HCT116 (cell line): Measurements from ENCODE around the gene CA11. TPM values are rescaled to one million over a fixed set of nuclear protein-coding genes. Genes with fewer than 3 reads are reported as not detected.
"Not testable (repeated sequence)": the region's sequence is repeated elsewhere in the genome, so short reads cannot be mapped to it uniquely, and the experiment has no call there.

Experiments used
- ATAC-seq: fragments of 200-7000 bp; cut with Tn5 transposase; 2 replicates; pipeline ENCODE4 v1.9.1; 2020; ENCODE audit warnings: mild to moderate bottlenecking, moderate library complexity
- BruUV-seq: library from RNA; stranded (reverse); fragments of 400-500 nt; replicated peaks from 2 replicates; lab custom pipeline; 2021; lab: Mats Ljungman, UMichigan
- CTCF ChIA-PET: fragments of 300-600 bp; sonication (Branson Sonifier 250); formaldehyde crosslinking; loops from one replicate; lab custom pipeline; 2021; ENCODE audit warnings: antibody characterized with exemption; lab: Charles Lee
- POLR2A ChIA-PET: fragments of 300-600, 350-600 bp; sonication (Branson Sonifier 250); formaldehyde crosslinking; loops from one replicate; lab custom pipeline; 2021; ENCODE audit warnings: antibody characterized with exemption; lab: Charles Lee
- RAD21 ChIA-PET, 2 experiments: fragments of 300-600 bp; sonication (Branson Sonifier 250); formaldehyde crosslinking; loops; one replicate each; lab custom pipeline; 2023; ENCODE audit warnings: low total read pairs in 2 of 2; ENCODE audit not compliant: uncharacterized antibody in 2 of 2, unreplicated experiment in 2 of 2, low non-redundant PET in 1 of 2; lab: Charles Lee
- DNase-seq: peaks from one replicate; pipeline ENCODE4 v3.0.0-alpha.2; 2010; ENCODE audit warnings: low read depth, low spot score
- H2AFZ ChIP-seq: fragments of 200-600 bp; shearing (Covaris generic), sonication (generic); 2 replicates; pipeline ENCODE4 v1.6.1; 2017; ENCODE audit warnings: low read depth, mixed run types, mixed read lengths, antibody characterized with exemption, low read length; ENCODE audit not compliant: poor library complexity, severe bottlenecking
- H3K27ac ChIP-seq: 2 replicates; pipeline ENCODE4 v1.5.1; 2012; ENCODE audit warnings: low read depth, low read length
- H3K27me3 ChIP-seq: fragments of 200-600 bp; sonication (generic); 2 replicates; pipeline ENCODE4 v1.6.1; 2016; ENCODE audit warnings: mixed run types, low read length, mixed read lengths; ENCODE audit not compliant: insufficient read depth
- H3K36me3 ChIP-seq, 2 experiments: fragments of 200-500 bp in 1 of 2; fragments of 200-600 bp in 1 of 2; sonication (Bioruptor generic) in 1 of 2; sonication (generic) in 1 of 2; 2 replicates each; pipeline versions ENCODE4 v1.5.1 to v1.6.1; 2014 to 2016; ENCODE audit warnings: low read length in 2 of 2, inconsistent platforms in 1 of 2, mixed read lengths in 1 of 2, mixed run types in 1 of 2; ENCODE audit not compliant: insufficient read depth in 2 of 2, control insufficient read depth in 1 of 2
- H3K4me1 ChIP-seq, 2 experiments: fragments of 200-600 bp in 1 of 2; sonication (generic) in 1 of 2; 2 replicates each; pipeline versions ENCODE4 v1.5.1 to v1.6.1; 2012 to 2017; ENCODE audit warnings: low read length in 2 of 2, inconsistent platforms in 1 of 2, mild to moderate bottlenecking in 1 of 2, mixed read lengths in 1 of 2, mixed run types in 1 of 2, moderate library complexity in 1 of 2; ENCODE audit not compliant: insufficient read depth in 2 of 2, control insufficient read depth in 1 of 2
- H3K4me2 ChIP-seq: fragments of 200-600 bp; sonication (generic); 2 replicates; pipeline ENCODE4 v1.6.1; 2017; ENCODE audit warnings: mixed run types, low read length, mixed read lengths
- H3K4me3 ChIP-seq, 2 experiments: fragments of 200-600 bp in 1 of 2; sonication (generic) in 1 of 2; replicated peaks in 1 of 2; 2 replicates each; pipeline ENCODE4 v1.5.1; 2011 to 2016; ENCODE audit warnings: low read length in 2 of 2, control low read depth in 1 of 2, low read depth in 1 of 2, mild to moderate bottlenecking in 1 of 2, mixed read lengths in 1 of 2, mixed run types in 1 of 2
- H3K79me2 ChIP-seq: fragments of 200-600 bp; sonication (generic); 2 replicates; pipeline ENCODE4 v1.6.1; 2017; ENCODE audit warnings: mild to moderate bottlenecking, mixed run types, low read length, moderate library complexity, mixed read lengths; ENCODE audit not compliant: insufficient read depth
- H3K9ac ChIP-seq: fragments of 200-600 bp; sonication (generic); 2 replicates; pipeline ENCODE4 v1.6.1; 2016; ENCODE audit warnings: low read length, mixed read lengths
- H3K9me2 ChIP-seq: fragments of 200-600 bp; sonication (generic), shearing (Covaris generic); 2 replicates; pipeline ENCODE4 v1.6.1; 2017; ENCODE audit warnings: mixed run types, mild to moderate bottlenecking, moderate library complexity; ENCODE audit not compliant: insufficient read depth
- H3K9me3 ChIP-seq, 2 experiments: fragments of 200-500 bp in 1 of 2; fragments of 200-600 bp in 1 of 2; sonication (Bioruptor generic) in 1 of 2; sonication (generic) in 1 of 2; 2 replicates each; pipeline ENCODE4 v1.6.1; 2014 to 2017; ENCODE audit warnings: low read length in 2 of 2, mixed read lengths in 2 of 2, inconsistent platforms in 1 of 2, low read depth in 1 of 2, mild to moderate bottlenecking in 1 of 2, mixed run types in 1 of 2, moderate library complexity in 1 of 2; ENCODE audit not compliant: control insufficient read depth in 1 of 2, insufficient read depth in 1 of 2
- H4K20me1 ChIP-seq: fragments of 200-600 bp; sonication (generic), shearing (Covaris generic); 2 replicates; pipeline ENCODE4 v1.6.1; 2017; ENCODE audit warnings: mixed run types, mild to moderate bottlenecking, moderate library complexity; ENCODE audit not compliant: insufficient read depth
- EGR1 ChIP-seq: IDR thresholded peaks from 2 replicates; pipeline ENCODE4 v1.6.1; 2012; ENCODE audit warnings: low read depth
- ELF1 ChIP-seq: IDR thresholded peaks from 2 replicates; pipeline ENCODE4 v1.6.1; 2012; ENCODE audit warnings: low read depth, borderline replicate concordance
- EZH2phosphoT487 ChIP-seq: fragments of 200-600 bp; IDR thresholded peaks from 2 replicates; pipeline ENCODE4 v1.6.1; 2018; ENCODE audit warnings: antibody characterized with exemption, borderline replicate concordance
- FOSL1 ChIP-seq: IDR thresholded peaks from 2 replicates; pipeline ENCODE4 v1.6.1; 2012; ENCODE audit warnings: low read depth
- POLR2AphosphoS5 ChIP-seq: IDR thresholded peaks from 2 replicates; pipeline ENCODE4 v1.6.1; 2011; ENCODE audit warnings: mild to moderate bottlenecking, low read depth, low read length, moderate library complexity
- SP1 ChIP-seq: IDR thresholded peaks from 2 replicates; pipeline ENCODE4 v1.6.1; 2012; ENCODE audit warnings: low read depth
- TCF7L2 ChIP-seq: IDR thresholded peaks from 2 replicates; pipeline ENCODE4 v1.7.0; 2011; ENCODE audit warnings: borderline replicate concordance, inconsistent platforms; ENCODE audit not compliant: insufficient read depth, insufficient read length; ENCODE audit errors: extremely low read depth
- ZNF274 ChIP-seq: fragments of 200-500 bp; sonication (Bioruptor generic); IDR thresholded peaks from 2 replicates; pipeline ENCODE4 v1.6.1; 2014; ENCODE audit warnings: mild to moderate bottlenecking, low read depth, low read length, inconsistent platforms
- intact Hi-C: fragments of 100-400 bp; cut with micrococcal nuclease; formaldehyde crosslinking; loops from 2 replicates; pipeline ENCODE4 v1.10.0; 2022
- total RNA-seq: library from RNA; stranded (reverse); gene quantifications from one replicate; pipeline ENCODE4 v1.2.1, GENCODE V29; 2021; ENCODE audit not compliant: unreplicated experiment
- TF ChIP-seq, protein P1 (sequence below): IDR thresholded peaks from 2 replicates; pipeline ENCODE4 v1.6.1; 2012
- TF ChIP-seq, protein P2 (sequence below): IDR thresholded peaks from 2 replicates; pipeline ENCODE4 v1.6.1; 2011; ENCODE audit warnings: mild to moderate bottlenecking, low read length, moderate library complexity; ENCODE audit not compliant: insufficient replicate concordance; ENCODE audit errors: extremely low read depth
- TF ChIP-seq, protein P3 (sequence below), 3 experiments: fragments of 200-600 bp in 1 of 3; sonication (generic) in 1 of 3; IDR thresholded peaks in 2 of 3; conservative IDR thresholded peaks in 1 of 3; 2 replicates each; pipeline ENCODE4 v1.5.1; 2012 to 2017; ENCODE audit warnings: low read depth in 2 of 3, low read length in 2 of 3, antibody characterized with exemption in 1 of 3, borderline replicate concordance in 1 of 3, control low read depth in 1 of 3, mild to moderate bottlenecking in 1 of 3, mixed read lengths in 1 of 3, mixed run types in 1 of 3, moderate library complexity in 1 of 3; ENCODE audit not compliant: insufficient read depth in 1 of 3
- TF ChIP-seq, protein P4 (sequence below): IDR thresholded peaks from 2 replicates; pipeline ENCODE4 v1.6.1; 2012

Gene CA11
- total RNA-seq, 1 experiment from 2014 or later, result 29.6 TPM

DNA sequence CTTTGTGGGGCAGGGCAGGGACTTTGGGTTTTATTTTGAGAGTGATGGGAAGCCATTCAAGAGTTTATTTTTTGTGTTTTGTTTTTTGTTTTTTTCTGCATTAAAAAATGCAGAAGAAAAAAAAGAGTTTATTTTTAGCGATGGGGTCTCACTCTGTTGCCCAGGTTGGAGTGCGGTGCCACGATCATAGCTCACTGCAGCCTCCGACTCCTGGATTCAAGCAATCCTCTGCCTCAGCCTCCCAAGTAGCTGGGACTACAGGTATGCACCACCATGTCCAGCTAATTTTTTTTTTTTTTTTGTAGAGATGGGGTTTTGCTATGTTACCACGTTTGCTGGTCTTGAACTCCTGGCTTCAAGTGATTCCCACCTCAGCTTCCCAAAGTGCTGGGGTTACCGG is 12.5 kb upstream of the CA11 start:
- Histone ChIP-seq H3K4me2 (no peak overlapping the region), H3K9ac (no peak overlapping the region), H4K20me1 (no peaks in the 10 kb centered on the region), H3K79me2 (no peaks in the 10 kb centered on the region), H3K27ac (no peak overlapping the region), H3K36me3 (no peaks in the 10 kb centered on the region), H3K4me1 (peaks cover 3 to 28% of the 10 kb centered on the region in 2 experiments), H3K9me3 (no peaks in the 10 kb centered on the region), H3K4me3 (no peak overlapping the region), H2AFZ (no peak overlapping the region), H3K9me2 (no peaks in the 10 kb centered on the region), H3K27me3 (no peaks in the 10 kb centered on the region)
- no peak for ATAC-seq
- TF ChIP-seq ELF1 (no peak), TCF7L2 (no peak), ZNF274 (no peak), EGR1 (no peak), EZH2phosphoT487 (no peak), FOSL1 (no peak), POLR2AphosphoS5 (no peak), SP1 (no peak)
- TF ChIP-seq, protein P1, sequence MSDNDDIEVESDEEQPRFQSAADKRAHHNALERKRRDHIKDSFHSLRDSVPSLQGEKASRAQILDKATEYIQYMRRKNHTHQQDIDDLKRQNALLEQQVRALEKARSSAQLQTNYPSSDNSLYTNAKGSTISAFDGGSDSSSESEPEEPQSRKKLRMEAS, result no peak
- TF ChIP-seq, protein P2, sequence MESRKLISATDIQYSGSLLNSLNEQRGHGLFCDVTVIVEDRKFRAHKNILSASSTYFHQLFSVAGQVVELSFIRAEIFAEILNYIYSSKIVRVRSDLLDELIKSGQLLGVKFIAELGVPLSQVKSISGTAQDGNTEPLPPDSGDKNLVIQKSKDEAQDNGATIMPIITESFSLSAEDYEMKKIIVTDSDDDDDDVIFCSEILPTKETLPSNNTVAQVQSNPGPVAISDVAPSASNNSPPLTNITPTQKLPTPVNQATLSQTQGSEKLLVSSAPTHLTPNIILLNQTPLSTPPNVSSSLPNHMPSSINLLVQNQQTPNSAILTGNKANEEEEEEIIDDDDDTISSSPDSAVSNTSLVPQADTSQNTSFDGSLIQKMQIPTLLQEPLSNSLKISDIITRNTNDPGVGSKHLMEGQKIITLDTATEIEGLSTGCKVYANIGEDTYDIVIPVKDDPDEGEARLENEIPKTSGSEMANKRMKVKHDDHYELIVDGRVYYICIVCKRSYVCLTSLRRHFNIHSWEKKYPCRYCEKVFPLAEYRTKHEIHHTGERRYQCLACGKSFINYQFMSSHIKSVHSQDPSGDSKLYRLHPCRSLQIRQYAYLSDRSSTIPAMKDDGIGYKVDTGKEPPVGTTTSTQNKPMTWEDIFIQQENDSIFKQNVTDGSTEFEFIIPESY, result no peak
- TF ChIP-seq, protein P3, sequence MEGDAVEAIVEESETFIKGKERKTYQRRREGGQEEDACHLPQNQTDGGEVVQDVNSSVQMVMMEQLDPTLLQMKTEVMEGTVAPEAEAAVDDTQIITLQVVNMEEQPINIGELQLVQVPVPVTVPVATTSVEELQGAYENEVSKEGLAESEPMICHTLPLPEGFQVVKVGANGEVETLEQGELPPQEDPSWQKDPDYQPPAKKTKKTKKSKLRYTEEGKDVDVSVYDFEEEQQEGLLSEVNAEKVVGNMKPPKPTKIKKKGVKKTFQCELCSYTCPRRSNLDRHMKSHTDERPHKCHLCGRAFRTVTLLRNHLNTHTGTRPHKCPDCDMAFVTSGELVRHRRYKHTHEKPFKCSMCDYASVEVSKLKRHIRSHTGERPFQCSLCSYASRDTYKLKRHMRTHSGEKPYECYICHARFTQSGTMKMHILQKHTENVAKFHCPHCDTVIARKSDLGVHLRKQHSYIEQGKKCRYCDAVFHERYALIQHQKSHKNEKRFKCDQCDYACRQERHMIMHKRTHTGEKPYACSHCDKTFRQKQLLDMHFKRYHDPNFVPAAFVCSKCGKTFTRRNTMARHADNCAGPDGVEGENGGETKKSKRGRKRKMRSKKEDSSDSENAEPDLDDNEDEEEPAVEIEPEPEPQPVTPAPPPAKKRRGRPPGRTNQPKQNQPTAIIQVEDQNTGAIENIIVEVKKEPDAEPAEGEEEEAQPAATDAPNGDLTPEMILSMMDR (IDR thresholded peaks at IDR 0.05 in 2 of 3, conservative IDR thresholded peaks at IDR 0.05 in 1 of 3; ENCODE audit: borderline replicate concordance in 1 of 3, insufficient read depth in 1 of 3, low read depth in 2 of 3, low read length in 2 of 3), result no peak
- TF ChIP-seq, protein P4, sequence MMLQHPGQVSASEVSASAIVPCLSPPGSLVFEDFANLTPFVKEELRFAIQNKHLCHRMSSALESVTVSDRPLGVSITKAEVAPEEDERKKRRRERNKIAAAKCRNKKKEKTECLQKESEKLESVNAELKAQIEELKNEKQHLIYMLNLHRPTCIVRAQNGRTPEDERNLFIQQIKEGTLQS, result no peak
- intact Hi-C loops, result no loop called here
- ChIA-PET POLR2A (no interaction called here), CTCF (no interaction called here), RAD21 (no interaction called here)
- no TSS peak for BruUV-seq
- DNase-seq, result no peak

DNA sequence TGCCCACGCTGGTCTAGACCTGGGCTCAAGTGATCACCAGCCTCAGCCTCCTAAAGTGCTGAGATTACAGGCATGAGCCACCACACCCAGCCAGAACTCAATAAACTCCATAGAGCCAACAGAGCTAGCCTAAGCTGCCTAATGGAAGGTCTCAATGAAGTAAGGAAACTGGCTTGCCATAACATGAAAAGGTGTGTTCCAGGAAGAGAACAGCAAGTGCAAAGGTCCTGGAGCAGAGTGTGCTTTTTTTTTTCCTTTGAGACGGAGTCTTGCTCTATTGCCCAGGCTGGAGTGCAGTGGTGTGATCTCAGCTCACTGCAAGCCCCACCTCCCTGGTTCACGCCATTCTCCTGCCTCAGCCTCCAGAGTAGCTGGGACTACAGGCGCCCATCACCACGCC is 11.8 kb upstream of the CA11 start:
- CTCF ChIA-PET, H3K9ac ChIP-seq, DNase-seq, H3K36me3 ChIP-seq, H3K4me2 ChIP-seq, ATAC-seq, H3K9me2 ChIP-seq, H3K4me3 ChIP-seq, BruUV-seq, H2AFZ ChIP-seq, H3K27me3 ChIP-seq, RAD21 ChIA-PET, intact Hi-C loops, H3K27ac ChIP-seq, H3K9me3 ChIP-seq, H3K79me2 ChIP-seq, H4K20me1 ChIP-seq: not testable (repeated sequence)
- POLR2A ChIA-PET, result interaction anchor here (0.6 kb wide), 1 partner anchor 187 kb away, joined by 4 read pairs; no protein-coding TSS in a partner anchor
- H3K4me1 ChIP-seq, result peaks cover 10 to 35% of the 10 kb centered on the region in 2 experiments
